Renal cortical epithelial cell (primary cell): Measurements from ENCODE around the gene ABO. TPM values are rescaled to one million over a fixed set of nuclear protein-coding genes. Genes with fewer than 3 reads are reported as not detected.
"Not testable (repeated sequence)": the region's sequence is repeated elsewhere in the genome, so short reads cannot be mapped to it uniquely, and the experiment has no call there.

Experiments used
- DNase-seq: peaks from one replicate; pipeline ENCODE4 v3.0.0-alpha.2; 2011; ENCODE audit warnings: low read depth
- total RNA-seq: library from RNA; depleted of rRNA; stranded (reverse); fragments of >200 nt; gene quantifications from 2 replicates; pipeline ENCODE4 v1.2.3, GENCODE V29; 2014

Gene ABO
- total RNA-seq, 1 donor from 2014 or later: 4.5 TPM

GRCh38 chr9:133226219-133227171, 48.5 kb downstream of the ABO start:
- no peak for DNase-seq

- DNase-seq: no peak
These were observed 49.6 kb downstream of the ABO start for GRCh38 chr9:133225171-133226011.

- DNase-seq: no peak
These were observed 50.2 kb downstream of the ABO start for GRCh38 chr9:133224762-133225161.

- not testable (repeated sequence) for DNase-seq
These were observed 51.7 kb downstream of the ABO start for GRCh38 chr9:133223159-133223756.

GRCh38 chr9:133221994-133222393, 53.0 kb downstream of the ABO start:
- DNase-seq: not testable (repeated sequence)

- DNase-seq: no peak
These were observed 53.7 kb downstream of the ABO start for GRCh38 chr9:133221177-133221809.

- not testable (repeated sequence) for DNase-seq
These were observed 56.7 kb downstream of the ABO start for GRCh38 chr9:133218049-133218975.

- DNase-seq: not testable (repeated sequence)
These were observed 57.5 kb downstream of the ABO start for GRCh38 chr9:133217333-133217988.

- peak; percentile 62 for DNase-seq
These were observed 60.7 kb downstream of the ABO start for GRCh38 chr9:133214276-133214675.

GRCh38 chr9:133210609-133211008, 64.4 kb downstream of the ABO start:
- no peak for DNase-seq

GRCh38 chr9:133210202-133210532, 64.8 kb downstream of the ABO start:
- no peak for DNase-seq

- DNase-seq: not testable (repeated sequence)
These were observed 65.4 kb downstream of the ABO start for GRCh38 chr9:133209327-133210201.

GRCh38 chr9:133208880-133209300, 66.1 kb downstream of the ABO start, which contains the start of gene OBP2B:
Gene OBP2B (minus strand): TSS chr9:133209250. CDS start chr9:133209199, 51 bp downstream.
- not testable (repeated sequence) for DNase-seq

GRCh38 chr9:133208171-133208879, 66.7 kb downstream of the ABO start:
- DNase-seq: not testable (repeated sequence)

GRCh38 chr9:133207540-133208170, 67.3 kb downstream of the ABO start:
- no peak for DNase-seq

GRCh38 chr9:133207021-133207531, 67.9 kb downstream of the ABO start:
- no peak for DNase-seq
